Colonic mucosa (tissue), 4 donors: ENCODE measurements around the gene IL27RA. TPM values are rescaled to one million over a fixed set of nuclear protein-coding genes. Genes with fewer than 3 reads are reported as not detected.

Experiments used
- DNase-seq: peaks from one replicate; pipeline ENCODE4 v3.0.0-alpha.2; 2020
- H3K27ac ChIP-seq: fragments of 200-600 bp; one replicate; pipeline ENCODE4 v1.8.0; 2021
- H3K27me3 ChIP-seq: fragments of 200-600 bp; one replicate; pipeline ENCODE4 v1.8.0; 2021
- H3K36me3 ChIP-seq: fragments of 200-600 bp; one replicate; pipeline ENCODE4 v1.8.0; 2021
- H3K4me1 ChIP-seq: fragments of 200-600 bp; one replicate; pipeline ENCODE4 v1.8.0; 2021; ENCODE audit warnings: mild to moderate bottlenecking
- H3K4me3 ChIP-seq: fragments of 200-600 bp; one replicate; pipeline ENCODE4 v1.8.0; 2021
- H3K9ac ChIP-seq, 2 donors: one replicate each; pipeline ENCODE4 v1.7.0; 2013; ENCODE audit warnings: control low read depth in 2 of 2, low read depth in 2 of 2, low read length in 2 of 2
- H3K9me3 ChIP-seq: fragments of 200-600 bp; one replicate; pipeline ENCODE4 v1.8.0; 2021
- CTCF ChIP-seq: fragments of 200-600 bp; IDR thresholded peaks from one replicate; pipeline ENCODE4 v1.8.0; 2022; ENCODE audit warnings: antibody characterized with exemption, mild to moderate bottlenecking
- intact Hi-C: fragments of 100-400 bp; cut with DNase I; formaldehyde crosslinking; loops from one replicate; pipeline ENCODE4 v1.14.1; 2022
- total RNA-seq, 2 donors: library from RNA; stranded (reverse); fragmentation: NEBNext Ultra II Directional in 1 of 2; extraction: Animal tissue kit (Norgen Biotek cat#: 25700) in 1 of 2; gene quantifications; one replicate each; pipeline ENCODE4 v1.2.1, GENCODE V29; 2021
- donor health status: healthy.
- donor health status: DM: no; HTN: no; CAD: no.
- donor health status: DM: no; HTN: no; CAD: no.

Gene IL27RA
- total RNA-seq, 2 donors from 2014 or later = 2.5 to 3.2 TPM

DNA sequence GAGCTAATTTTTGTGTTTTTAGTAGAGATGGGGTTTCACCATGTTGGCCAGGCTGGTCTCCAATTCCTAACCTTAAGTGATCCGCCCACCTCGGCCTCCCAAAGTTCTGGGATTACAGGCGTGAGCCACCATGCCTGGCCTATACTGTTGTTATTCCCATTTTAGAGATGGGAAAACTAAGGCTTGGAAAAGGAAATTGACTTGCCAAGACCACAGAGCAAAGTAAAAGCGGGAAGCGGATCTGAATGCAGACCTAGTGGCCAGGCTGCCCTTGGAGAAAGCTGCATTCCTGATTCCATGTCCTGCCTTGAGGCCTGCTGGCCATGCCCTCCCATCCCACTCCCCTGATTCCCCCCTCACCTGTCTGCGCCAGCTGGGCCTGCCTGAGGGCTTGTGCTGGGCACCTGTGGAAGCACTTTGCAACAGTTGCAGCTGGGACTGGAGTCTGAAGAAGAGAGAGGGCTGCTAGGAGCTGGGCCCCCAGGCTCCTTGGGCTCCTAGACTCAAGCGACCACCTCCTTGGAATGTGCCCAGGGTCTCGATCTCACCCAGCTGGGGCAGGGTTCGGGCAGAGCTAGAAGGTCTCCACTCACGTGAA, 24.6 kb downstream of the IL27RA start:
- intact Hi-C loops = no loop called here
- Histone ChIP-seq H3K9me3 (no peaks in the 10 kb centered on the region), H3K4me1 (peaks cover 3% of the 10 kb centered on the region), H3K27ac (no peak overlapping the region), H3K27me3 (peaks cover 4% of the 10 kb centered on the region), H3K36me3 (no peaks in the 10 kb centered on the region), H3K4me3 (no peak overlapping the region), H3K9ac (no peak overlapping the region)
- no peak for TF ChIP-seq CTCF
- DNase-seq = no peak

GRCh38 chr19:14056741-14057356, 25.3 kb downstream of the IL27RA start:
- Histone ChIP-seq H3K9me3 (no peaks in the 10 kb centered on the region), H3K27me3 (peaks cover 4% of the 10 kb centered on the region), H3K9ac (no peak overlapping the region), H3K27ac (no peak overlapping the region), H3K4me1 (peaks cover 3% of the 10 kb centered on the region), H3K4me3 (no peak overlapping the region), H3K36me3 (no peaks in the 10 kb centered on the region)
- TF ChIP-seq CTCF = no peak
- no peak for DNase-seq
- intact Hi-C loops = no loop called here

DNA sequence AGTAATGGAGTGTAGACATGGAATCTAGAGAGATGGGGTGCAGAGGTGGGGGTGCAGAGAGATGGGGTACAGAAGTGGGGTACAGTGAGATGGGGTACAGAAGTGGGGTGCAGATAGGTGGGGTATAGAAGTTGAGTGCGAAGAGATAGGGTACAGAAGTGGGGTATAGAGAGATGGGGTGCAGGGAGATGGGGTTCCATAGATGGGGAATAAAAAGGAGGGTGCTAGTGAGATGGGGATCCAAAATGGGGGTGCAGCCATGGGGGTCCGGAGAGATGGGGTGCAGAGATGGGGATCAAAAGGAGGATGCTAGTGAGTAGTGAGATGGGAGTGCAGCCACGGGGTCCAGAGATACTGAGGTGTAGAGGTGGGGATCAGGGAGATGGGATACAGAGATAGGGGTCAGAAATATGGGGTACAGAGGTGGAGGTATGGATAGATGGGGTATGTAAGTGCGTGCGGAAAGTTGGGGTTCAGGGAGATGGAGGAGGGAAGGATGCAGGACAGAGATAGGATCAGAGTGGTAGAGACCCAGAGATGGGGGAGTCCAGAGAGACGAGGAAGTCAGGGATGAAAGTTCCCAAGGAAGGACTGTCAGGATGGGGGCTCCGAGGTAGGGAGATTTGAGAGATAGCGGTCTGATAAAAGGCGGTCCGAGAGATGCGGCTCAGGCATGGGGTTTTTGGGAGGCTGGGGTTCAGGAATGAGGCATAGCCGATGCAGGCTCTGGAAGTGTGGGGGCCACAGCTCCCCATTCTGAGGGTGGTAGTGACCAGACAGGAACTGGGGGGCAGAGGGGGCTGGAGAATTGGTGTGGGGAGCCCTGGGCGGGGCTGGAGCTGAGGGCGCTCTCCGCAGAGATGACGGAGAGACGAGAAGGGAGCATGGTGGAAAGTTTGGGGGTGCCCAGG, 26.9 kb downstream of the IL27RA start:
- no peak overlapping the region for H3K4me3 ChIP-seq
- H3K27me3 ChIP-seq = peaks cover 4% of the 10 kb centered on the region
- intact Hi-C loops = no loop called here
- no peaks in the 10 kb centered on the region for H3K9me3 ChIP-seq
- DNase-seq = no peak
- peaks cover 3% of the 10 kb centered on the region for H3K4me1 ChIP-seq
- no peak for TF ChIP-seq CTCF
- H3K9ac ChIP-seq = no peak overlapping the region
- H3K36me3 ChIP-seq = no peaks in the 10 kb centered on the region
- no peak overlapping the region for H3K27ac ChIP-seq

DNA sequence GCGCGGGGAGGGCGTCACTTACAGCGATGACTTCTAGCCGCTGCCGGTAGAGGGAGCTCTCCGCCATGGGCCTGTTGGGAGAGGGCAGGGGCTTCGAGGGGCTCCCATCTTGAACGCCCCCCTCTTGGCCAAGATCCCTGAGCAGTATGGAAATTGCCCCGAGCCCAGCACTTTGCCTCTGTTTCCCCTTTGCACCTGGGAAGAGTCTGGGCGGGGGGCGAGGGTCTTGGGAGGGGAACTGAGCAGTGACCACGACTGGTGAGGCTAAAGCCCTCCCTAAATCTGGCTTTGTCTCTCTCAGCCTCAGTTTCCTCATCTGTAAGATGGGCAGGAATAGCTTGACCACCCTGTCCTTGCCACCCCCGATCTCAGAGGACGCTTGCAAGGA, 27.5 kb downstream of the IL27RA start:
- Histone ChIP-seq H3K9ac (no peak overlapping the region), H3K4me1 (peaks cover 3% of the 10 kb centered on the region), H3K27ac (no peak overlapping the region), H3K4me3 (no peak overlapping the region), H3K27me3 (peaks cover 4% of the 10 kb centered on the region), H3K36me3 (no peaks in the 10 kb centered on the region), H3K9me3 (no peaks in the 10 kb centered on the region)
- intact Hi-C loops = no loop called here
- no peak for DNase-seq
- TF ChIP-seq CTCF = peak; percentile 48

DNA sequence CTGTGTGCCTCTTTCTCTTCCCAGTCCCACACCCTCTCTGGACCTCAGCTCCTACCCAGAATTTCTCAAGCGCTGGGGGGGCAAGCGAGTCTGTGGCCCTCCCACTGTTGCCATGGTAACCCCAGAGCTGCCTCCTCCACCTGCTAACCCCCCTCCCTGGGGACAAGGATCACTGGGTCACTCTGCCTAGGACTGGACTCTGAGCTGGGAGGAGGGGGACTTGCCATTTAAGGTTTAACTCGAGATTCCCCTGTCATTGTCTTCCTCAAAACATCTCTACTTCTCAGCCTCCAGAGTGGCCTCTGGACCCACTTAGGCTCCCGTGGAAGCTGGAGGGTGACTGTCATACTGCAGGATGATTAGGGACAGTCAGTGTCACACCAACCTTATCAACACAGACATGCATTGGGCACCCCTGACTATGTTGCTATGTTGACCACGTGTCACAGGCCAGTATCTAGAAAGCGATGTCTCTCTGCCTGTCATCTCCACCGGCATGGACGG, 28.1 kb downstream of the IL27RA start:
- Histone ChIP-seq H3K4me1 (peaks cover 3% of the 10 kb centered on the region), H3K4me3 (no peak overlapping the region), H3K9ac (no peak overlapping the region), H3K27me3 (peaks cover 4% of the 10 kb centered on the region), H3K27ac (no peak overlapping the region), H3K9me3 (no peaks in the 10 kb centered on the region), H3K36me3 (no peaks in the 10 kb centered on the region)
- no peak for TF ChIP-seq CTCF
- DNase-seq = no peak
- intact Hi-C loops = no loop called here
